Activated CD4-positive, alpha-beta T cell treated with anti-CD3 and anti-CD28 coated beads, Interleukin-2, amount 10 ng/mL, durations not matched to agents 24 days and 14 days (primary cell): ENCODE data around the gene RNF144A. TPM values are rescaled to one million over a fixed set of nuclear protein-coding genes. Genes with fewer than 3 reads are reported as not detected.

Experiments
- DNase-seq: peaks from one replicate; pipeline ENCODE4 v3.0.0; 2022
- H3K27ac Mint-ChIP-seq: one replicate; pipeline ENCODE4 v1.8.0; 2022; ENCODE audit warnings: mild to moderate bottlenecking, mixed read lengths
- H3K27me3 Mint-ChIP-seq: one replicate; pipeline ENCODE4 v1.8.0; 2022; ENCODE audit warnings: mixed read lengths
- H3K36me3 Mint-ChIP-seq: one replicate; pipeline ENCODE4 v1.8.0; 2022; ENCODE audit warnings: low read depth, mild to moderate bottlenecking, mixed read lengths
- H3K4me1 Mint-ChIP-seq: one replicate; pipeline ENCODE4 v1.8.0; 2021; ENCODE audit warnings: mixed read lengths
- H3K4me3 Mint-ChIP-seq: one replicate; pipeline ENCODE4 v1.8.0; 2022; ENCODE audit warnings: mild to moderate bottlenecking, moderate library complexity, mixed read lengths
- H3K9me3 Mint-ChIP-seq: one replicate; pipeline ENCODE4 v1.8.0; 2021; ENCODE audit warnings: mixed read lengths
- intact Hi-C: fragments of 100-400 bp; cut with micrococcal nuclease; formaldehyde crosslinking; loops from one replicate; pipeline ENCODE4 v1.15.1; 2023
- total RNA-seq: library from RNA; stranded (reverse); gene quantifications from 2 replicates; pipeline ENCODE4 v1.2.3, GENCODE V29; 2022

The RNF144A gene
- total RNA-seq, 1 donor from 2014 or later: 23.0 TPM

DNA sequence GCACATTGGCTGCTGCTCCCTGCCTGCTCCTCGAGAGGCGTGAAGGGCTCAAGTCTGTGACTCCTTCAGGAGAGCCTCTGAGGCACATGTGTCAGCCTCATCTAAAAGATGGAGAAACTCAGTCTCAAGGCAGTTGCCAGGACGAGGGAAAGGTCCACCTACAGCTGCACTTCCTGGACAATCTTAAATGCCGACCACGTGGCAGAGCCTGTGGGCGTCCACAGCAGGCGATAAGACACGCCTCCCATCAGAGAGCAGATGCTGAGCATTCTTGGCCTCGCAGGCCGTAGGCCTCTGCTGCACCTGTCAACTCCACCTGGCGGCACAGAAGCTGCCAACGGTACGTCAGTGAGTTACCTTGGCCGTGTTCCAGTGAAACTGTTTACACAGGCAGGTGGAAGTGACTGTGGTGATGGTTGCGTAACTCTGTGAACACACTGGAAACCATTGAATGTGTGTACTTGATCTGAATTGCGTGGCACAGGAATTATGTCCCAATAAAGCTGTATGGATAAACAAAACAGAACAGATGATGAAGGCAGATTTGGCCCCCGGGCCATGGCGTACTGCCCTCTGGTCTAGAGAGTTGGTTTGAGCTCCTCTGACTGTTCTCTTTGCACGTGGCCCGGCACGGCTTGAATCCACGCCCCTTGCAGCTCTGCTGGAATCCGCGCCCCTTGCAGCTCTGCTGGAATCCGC is 114.5 kb downstream of the RNF144A start:
- H3K27ac Mint-ChIP-seq: no peak overlapping the region
- no peak overlapping the region for H3K4me3 Mint-ChIP-seq
- H3K36me3 Mint-ChIP-seq: peaks cover 37% of the 10 kb centered on the region
- no peaks in the 10 kb centered on the region for H3K27me3 Mint-ChIP-seq
- H3K9me3 Mint-ChIP-seq: no peaks in the 10 kb centered on the region
- intact Hi-C loops: no loop called here
- peaks cover 9% of the 10 kb centered on the region for H3K4me1 Mint-ChIP-seq
- no peak for DNase-seq

GRCh38 chr2:7032371-7032770 is 115.2 kb downstream of the RNF144A start:
- no peaks in the 10 kb centered on the region for H3K27me3 Mint-ChIP-seq
- intact Hi-C loops: no loop called here

DNA sequence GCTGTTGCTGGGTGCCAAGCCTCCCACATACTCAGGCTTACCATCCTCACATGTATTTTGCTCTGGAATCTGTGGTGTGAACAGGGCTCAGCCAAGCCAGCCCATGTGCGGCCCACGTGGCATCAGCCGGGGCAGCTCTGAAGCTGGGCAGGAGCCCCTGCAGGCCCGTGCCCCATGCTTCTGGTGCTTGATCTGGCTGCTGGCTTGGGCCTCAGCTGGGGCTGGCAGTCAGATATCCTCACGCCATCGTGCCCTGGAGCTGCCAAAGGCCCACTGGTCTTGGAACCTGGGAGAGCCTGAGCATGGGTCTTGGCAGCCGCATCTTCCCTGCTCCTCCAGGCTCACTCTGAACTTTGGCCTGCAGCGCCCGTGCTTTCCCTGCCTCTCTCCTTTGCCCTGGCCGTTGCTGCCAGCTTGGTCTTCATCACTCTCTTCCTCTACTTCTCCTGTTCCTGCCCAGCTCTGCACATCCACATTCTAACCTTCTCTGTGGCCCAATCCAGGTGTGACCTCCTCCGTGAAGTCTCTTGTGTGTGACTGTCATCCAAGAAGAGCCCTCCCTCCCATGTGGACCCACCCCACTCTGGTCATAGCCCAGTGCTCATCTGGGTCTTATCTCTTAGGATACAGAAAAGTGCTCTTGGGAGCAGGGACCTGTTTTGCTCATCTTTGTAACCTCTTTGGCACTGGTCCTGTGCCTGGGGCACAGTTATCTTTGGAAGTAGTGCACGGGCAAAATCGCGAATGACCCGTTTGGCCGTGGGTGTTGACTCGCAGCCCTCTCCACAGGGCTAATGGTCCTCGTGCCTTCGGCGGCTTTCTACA is 116.1 kb downstream of the RNF144A start:
- intact Hi-C loops: no loop called here
- Mint-ChIP-seq H3K27ac (no peak overlapping the region), H3K9me3 (peaks cover 1% of the 10 kb centered on the region), H3K36me3 (peaks cover 40% of the 10 kb centered on the region), H3K4me3 (no peak overlapping the region), H3K27me3 (no peaks in the 10 kb centered on the region), H3K4me1 (peaks cover 7% of the 10 kb centered on the region)
- DNase-seq: no peak

More at GRCh38 chr2:7032371-7032770, 115.2 kb downstream of the RNF144A start:
- Mint-ChIP-seq H3K36me3 (peaks cover 33% of the 10 kb centered on the region), H3K4me3 (no peak overlapping the region), H3K27ac (no peak overlapping the region), H3K9me3 (no peaks in the 10 kb centered on the region), H3K4me1 (peaks cover 7% of the 10 kb centered on the region)
- no peak for DNase-seq

DNA sequence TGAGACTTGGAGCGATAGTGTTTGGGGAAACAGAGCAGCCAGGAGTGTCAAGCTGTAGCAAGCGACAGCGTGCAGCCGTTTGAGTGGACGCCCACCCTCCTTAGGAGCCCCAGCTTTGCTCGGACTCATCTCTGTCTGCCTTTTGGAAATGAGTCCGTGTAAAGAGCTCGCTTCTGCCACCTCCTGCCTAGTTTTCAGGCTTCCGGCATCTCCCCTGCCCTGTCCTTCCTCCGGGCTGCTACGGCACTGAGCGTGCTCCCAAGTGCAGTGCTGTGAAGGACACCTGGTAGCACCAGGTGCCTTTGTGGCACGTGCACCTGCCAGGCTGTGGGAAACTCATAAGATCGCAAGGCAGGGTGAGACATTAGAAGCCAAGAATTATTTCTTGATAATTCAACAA is 117.1 kb downstream of the RNF144A start:
- H3K27ac Mint-ChIP-seq: no peak overlapping the region
- H3K4me1 Mint-ChIP-seq: peaks cover 7% of the 10 kb centered on the region
- intact Hi-C loops: no loop called here
- H3K9me3 Mint-ChIP-seq: peaks cover 10% of the 10 kb centered on the region
- no peak for DNase-seq
- H3K4me3 Mint-ChIP-seq: no peak overlapping the region
- H3K27me3 Mint-ChIP-seq: no peaks in the 10 kb centered on the region
- H3K36me3 Mint-ChIP-seq: peaks cover 50% of the 10 kb centered on the region

- intact Hi-C loops: no loop called here
- no peaks in the 10 kb centered on the region for H3K27me3 Mint-ChIP-seq
- peaks cover 4% of the 10 kb centered on the region for H3K4me1 Mint-ChIP-seq
- peaks cover 10% of the 10 kb centered on the region for H3K9me3 Mint-ChIP-seq
- no peak for DNase-seq
- no peak overlapping the region for H3K27ac Mint-ChIP-seq
- H3K4me3 Mint-ChIP-seq: no peak overlapping the region
- H3K36me3 Mint-ChIP-seq: peaks cover 47% of the 10 kb centered on the region
Measured at GRCh38 chr2:7035884-7036283, 118.7 kb downstream of the RNF144A start.

DNA sequence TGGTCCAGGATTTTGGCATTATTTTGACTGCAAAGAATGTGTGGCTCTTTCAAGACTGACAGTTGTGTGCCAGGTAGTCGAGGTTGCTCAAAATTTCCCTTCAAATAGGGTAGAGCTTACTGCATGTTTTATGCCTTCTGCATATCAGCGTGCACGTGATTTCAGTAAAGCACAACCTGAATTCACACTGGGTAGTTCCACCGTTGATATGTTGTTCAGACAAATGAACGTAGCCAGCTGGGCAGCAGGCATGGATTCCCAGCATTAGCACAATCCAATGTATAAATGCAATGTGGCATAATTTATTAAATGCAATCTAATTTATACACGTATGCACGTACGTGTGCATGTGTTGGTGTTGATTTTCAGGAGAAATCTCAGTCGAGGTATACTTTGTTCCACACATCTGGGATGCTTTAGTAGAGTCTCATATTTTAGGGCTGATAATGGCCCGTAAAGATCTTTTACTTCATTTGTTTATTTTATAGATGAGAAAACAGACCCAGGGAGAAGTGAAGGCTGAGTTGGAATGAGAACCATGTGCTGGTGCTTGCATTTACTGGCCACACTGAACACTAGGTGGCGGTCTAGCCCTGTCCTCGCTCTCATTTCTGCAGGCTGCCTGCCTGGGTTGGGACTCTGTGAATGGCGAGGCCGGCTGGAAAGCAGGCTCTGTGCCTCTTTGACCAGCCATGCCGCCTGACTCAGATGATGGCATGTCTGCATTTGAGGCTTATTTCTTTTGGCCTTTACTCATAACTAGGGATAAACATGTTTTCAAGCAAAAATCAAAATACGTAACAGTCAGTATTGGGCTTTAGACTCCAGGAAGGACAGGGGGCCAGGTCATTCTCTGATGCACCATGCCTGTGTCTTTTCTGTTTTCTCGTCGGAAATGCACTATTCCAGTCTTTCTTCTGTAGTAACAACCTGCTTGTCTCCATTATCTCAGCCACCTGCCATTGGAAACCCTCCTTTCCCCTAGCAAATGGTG is 120.4 kb downstream of the RNF144A start:
- peak; percentile 78 for DNase-seq
- H3K27me3 Mint-ChIP-seq: no peaks in the 10 kb centered on the region
- no peaks in the 10 kb centered on the region for H3K4me1 Mint-ChIP-seq
- intact Hi-C loops: no loop called here
- H3K27ac Mint-ChIP-seq: no peak overlapping the region
- H3K36me3 Mint-ChIP-seq: peaks cover 44% of the 10 kb centered on the region
- peaks cover 10% of the 10 kb centered on the region for H3K9me3 Mint-ChIP-seq
- H3K4me3 Mint-ChIP-seq: no peak overlapping the region

GRCh38 chr2:7040547-7040946 is 123.3 kb downstream of the RNF144A start:
- H3K4me3 Mint-ChIP-seq: no peak overlapping the region
- intact Hi-C loops: no loop called here
- H3K27me3 Mint-ChIP-seq: no peaks in the 10 kb centered on the region
- H3K9me3 Mint-ChIP-seq: peaks cover 10% of the 10 kb centered on the region
- peaks cover 2% of the 10 kb centered on the region for H3K4me1 Mint-ChIP-seq
- no peak overlapping the region for H3K27ac Mint-ChIP-seq
- no peak for DNase-seq
- peaks cover 37% of the 10 kb centered on the region for H3K36me3 Mint-ChIP-seq

GRCh38 chr2:7041421-7041820 is 124.2 kb downstream of the RNF144A start:
- DNase-seq: no peak
- Mint-ChIP-seq H3K36me3 (peaks cover 38% of the 10 kb centered on the region), H3K27ac (peak overlapping the region; percentile 16), H3K9me3 (peaks cover 10% of the 10 kb centered on the region), H3K4me1 (peaks cover 4% of the 10 kb centered on the region), H3K27me3 (no peaks in the 10 kb centered on the region), H3K4me3 (no peak overlapping the region)
- intact Hi-C loops: no loop called here

- intact Hi-C loops: loop anchor here (1.0 kb wide), 2 partner anchors 146 to 217 kb away; no protein-coding TSS in a partner anchor
- Mint-ChIP-seq H3K36me3 (peaks cover 32% of the 10 kb centered on the region), H3K27me3 (no peaks in the 10 kb centered on the region), H3K27ac (no peak overlapping the region), H3K4me1 (peaks cover 4% of the 10 kb centered on the region), H3K9me3 (peaks cover 5% of the 10 kb centered on the region), H3K4me3 (no peak overlapping the region)
- DNase-seq: no peak
Measured at GRCh38 chr2:7043690-7044089, 126.5 kb downstream of the RNF144A start.

DNA sequence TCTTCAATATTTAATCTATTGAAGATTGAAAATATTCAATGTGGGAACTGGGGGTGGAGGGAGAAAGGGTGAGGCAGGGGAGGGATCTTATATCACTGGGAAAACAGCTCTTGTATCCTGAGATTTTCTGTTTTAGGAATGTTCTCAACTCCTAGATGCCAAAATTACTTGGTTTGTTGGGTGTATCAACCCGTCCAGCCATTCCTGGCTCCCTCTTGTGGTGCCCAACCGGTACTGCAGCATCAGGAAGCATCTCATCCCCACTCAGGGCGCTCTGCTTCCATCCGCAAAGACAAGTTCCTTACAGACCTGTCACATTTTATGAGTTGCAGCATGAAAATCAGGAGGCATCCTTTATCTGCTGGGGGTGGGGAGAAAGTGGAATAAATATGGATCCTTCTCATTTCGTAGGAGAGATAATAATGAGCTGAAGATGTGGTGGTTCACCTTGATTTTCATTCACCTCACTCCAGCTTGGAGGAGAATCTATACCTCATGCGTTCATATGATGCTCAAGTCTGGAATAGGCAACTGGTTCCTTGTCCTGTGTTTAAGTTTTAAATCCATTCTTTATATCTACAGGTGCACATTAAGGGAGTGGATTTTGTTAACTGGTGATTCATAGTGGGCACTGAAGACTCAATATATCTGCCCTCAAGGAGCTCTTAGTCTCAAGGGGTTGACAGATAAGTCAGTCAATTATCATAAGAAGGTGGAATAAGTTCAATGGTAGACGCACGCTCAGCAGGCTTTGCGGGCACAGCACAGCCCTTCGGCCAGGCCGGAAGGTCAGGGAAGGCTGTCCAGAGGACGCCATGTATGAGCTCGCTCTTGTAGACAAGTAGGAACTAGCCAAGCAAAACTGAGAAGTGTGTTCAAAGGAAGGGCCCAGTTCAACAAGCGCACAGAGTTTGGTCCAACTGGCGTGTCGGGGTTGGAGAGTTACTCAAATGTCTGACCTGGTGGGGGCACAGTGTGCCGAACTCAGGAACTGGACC is 127.3 kb downstream of the RNF144A start:
- no peaks in the 10 kb centered on the region for H3K9me3 Mint-ChIP-seq
- H3K4me1 Mint-ChIP-seq: peaks cover 4% of the 10 kb centered on the region
- intact Hi-C loops: loop anchor here (1.0 kb wide), 2 partner anchors 147 to 218 kb away; no protein-coding TSS in a partner anchor
- H3K36me3 Mint-ChIP-seq: peaks cover 25% of the 10 kb centered on the region
- H3K27ac Mint-ChIP-seq: no peak overlapping the region
- H3K4me3 Mint-ChIP-seq: no peak overlapping the region
- peak; percentile 88 for DNase-seq
- no peaks in the 10 kb centered on the region for H3K27me3 Mint-ChIP-seq

GRCh38 chr2:7045601-7046590 is 128.7 kb downstream of the RNF144A start:
- no peak for DNase-seq
- no peak overlapping the region for H3K27ac Mint-ChIP-seq
- no peak overlapping the region for H3K4me3 Mint-ChIP-seq
- intact Hi-C loops: no loop called here
- no peaks in the 10 kb centered on the region for H3K9me3 Mint-ChIP-seq
- H3K27me3 Mint-ChIP-seq: no peaks in the 10 kb centered on the region
- H3K4me1 Mint-ChIP-seq: peaks cover 4% of the 10 kb centered on the region
- peaks cover 21% of the 10 kb centered on the region for H3K36me3 Mint-ChIP-seq

DNA sequence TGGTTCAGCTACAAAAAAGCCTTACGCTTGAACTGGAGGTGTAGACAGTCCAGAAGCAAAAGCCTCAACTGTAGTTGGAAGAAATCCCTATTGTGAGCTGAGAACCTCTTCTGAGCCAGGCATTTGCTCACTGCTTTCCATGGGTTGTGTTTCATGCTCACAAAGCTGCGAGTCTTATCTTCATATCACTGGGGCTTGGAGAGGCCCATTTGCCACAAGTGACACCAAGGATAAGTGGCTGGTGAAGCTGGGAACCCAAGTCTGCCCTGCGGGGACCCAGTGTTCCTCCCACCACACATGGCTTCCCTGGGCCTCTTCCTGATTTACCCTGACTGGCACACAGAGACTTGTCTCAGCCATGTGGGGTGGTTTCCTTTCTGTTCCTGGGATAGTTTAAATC is 130.4 kb downstream of the RNF144A start:
- H3K27me3 Mint-ChIP-seq: no peaks in the 10 kb centered on the region
- no peaks in the 10 kb centered on the region for H3K9me3 Mint-ChIP-seq
- H3K4me3 Mint-ChIP-seq: no peak overlapping the region
- no peak for DNase-seq
- H3K4me1 Mint-ChIP-seq: peaks cover 4% of the 10 kb centered on the region
- peaks cover 17% of the 10 kb centered on the region for H3K36me3 Mint-ChIP-seq
- intact Hi-C loops: no loop called here
- H3K27ac Mint-ChIP-seq: no peak overlapping the region
